AG09309 (cell line): ENCODE measurements around the gene ZFP62.

Experiments
- DNase-seq: peaks from one replicate; pipeline ENCODE4 v3.0.0-alpha.2; 2010; ENCODE audit warnings: low read depth
- H3K4me3 ChIP-seq: 2 replicates; pipeline ENCODE4 v1.5.1; 2011; ENCODE audit warnings: mild to moderate bottlenecking, low read depth, low read length, moderate library complexity; ENCODE audit not compliant: control insufficient read depth
- CTCF ChIP-seq: IDR thresholded peaks from 2 replicates; pipeline ENCODE4 v1.5.1; 2011; ENCODE audit warnings: mild to moderate bottlenecking, low read depth, low read length, inconsistent platforms; ENCODE audit not compliant: insufficient read depth, control insufficient read depth; ENCODE audit errors: missing control alignments

ZFP62 gene

DNA sequence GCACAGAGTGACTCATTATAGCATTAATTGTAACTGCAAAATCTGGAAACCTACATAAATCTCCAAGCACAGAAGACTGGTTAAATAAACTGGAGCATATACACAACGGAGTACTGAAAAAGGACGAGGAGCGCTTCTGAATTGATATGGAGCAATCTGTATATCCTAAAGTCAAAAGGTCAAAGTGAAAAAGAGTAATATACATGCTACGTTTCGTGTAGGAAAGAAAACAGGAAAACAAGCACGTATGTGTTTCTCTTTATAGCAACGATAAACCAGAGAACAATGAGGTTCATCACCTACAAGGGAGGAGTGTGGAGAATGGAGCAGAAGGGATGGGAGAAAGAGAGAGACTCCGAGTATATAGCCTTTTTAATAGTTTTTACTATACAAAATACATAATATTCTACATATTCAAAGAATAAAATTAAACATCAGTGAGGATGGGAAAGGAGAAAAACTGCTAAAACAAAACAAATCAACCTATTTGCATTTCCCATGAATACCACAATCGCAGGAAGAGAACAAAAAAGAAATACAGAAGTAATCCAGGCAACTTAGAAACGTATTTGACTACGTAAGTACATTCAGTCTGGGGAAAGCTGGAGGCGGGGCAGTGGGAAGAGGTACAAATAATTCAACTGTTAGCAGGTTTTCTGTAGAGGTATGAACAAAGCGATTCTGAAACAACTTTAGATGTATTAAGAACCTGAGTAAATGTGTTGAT, 7.8 kb downstream of the ZFP62 start:
- TF ChIP-seq CTCF: no peak
- H3K4me3 ChIP-seq: no peak overlapping the region
- DNase-seq: no peak

GRCh38 chr5:180852495-180852894, 8.6 kb downstream of the ZFP62 start:
- no peak for DNase-seq
- no peak overlapping the region for H3K4me3 ChIP-seq
- no peak for TF ChIP-seq CTCF

DNA sequence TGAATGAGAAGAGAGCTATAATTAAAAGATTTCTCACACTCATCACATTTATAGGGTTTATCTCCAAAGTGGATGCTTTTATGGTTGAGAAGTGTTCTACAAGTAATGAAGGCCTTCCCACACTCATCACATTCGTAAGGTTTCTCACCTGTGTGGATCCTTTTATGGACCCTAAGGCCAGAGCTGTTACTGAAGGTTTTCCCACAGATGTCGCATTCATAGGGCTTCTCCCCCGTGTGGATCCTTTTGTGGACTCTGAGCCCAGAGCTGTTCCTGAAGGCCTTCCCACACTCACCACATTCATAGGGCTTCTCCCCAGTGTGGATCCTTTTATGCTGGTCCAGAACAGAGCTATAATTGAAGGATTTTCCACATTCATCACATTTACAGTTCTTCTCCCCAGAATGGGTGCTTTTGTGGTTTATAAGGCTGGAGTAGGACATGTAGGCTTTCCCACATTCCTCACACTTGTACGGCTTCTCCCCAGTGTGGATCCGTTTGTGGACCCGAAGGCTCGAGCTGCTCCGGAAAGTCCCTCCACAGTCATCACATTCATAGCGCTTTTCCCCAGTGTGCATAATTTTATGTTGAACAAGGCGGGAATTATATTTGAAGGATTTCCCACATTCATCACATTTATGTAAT, 10.5 kb downstream of the ZFP62 start:
- H3K4me3 ChIP-seq: no peak overlapping the region
- DNase-seq: no peak
- no peak for TF ChIP-seq CTCF

GRCh38 chr5:180849827-180850226, 11.2 kb downstream of the ZFP62 start:
- no peak for DNase-seq
- H3K4me3 ChIP-seq: no peak overlapping the region
- no peak for TF ChIP-seq CTCF

- peak; percentile 1 for TF ChIP-seq CTCF
- H3K4me3 ChIP-seq: no peak overlapping the region
- DNase-seq: no peak
Observed at GRCh38 chr5:180848878-180849277, 12.2 kb downstream of the ZFP62 start.

DNA sequence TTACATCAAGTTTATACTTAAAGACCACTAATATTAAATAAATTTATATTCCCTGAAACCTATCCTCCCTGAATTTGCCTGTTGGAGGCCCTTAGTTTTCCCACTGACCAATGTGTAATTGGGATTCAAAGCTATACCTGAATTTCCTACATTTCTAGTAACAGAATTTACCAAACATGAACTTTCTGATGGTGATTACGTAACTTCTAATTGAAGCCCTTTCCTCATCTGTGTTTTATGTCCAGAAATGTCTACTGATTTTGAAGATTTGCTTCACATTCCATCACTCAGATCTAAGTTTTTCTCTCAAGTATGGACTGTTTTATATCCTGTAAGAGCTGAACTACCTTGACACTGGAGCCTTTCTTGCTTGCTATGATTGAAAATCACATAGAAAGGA, 12.8 kb downstream of the ZFP62 start:
- no peak for DNase-seq
- no peak for TF ChIP-seq CTCF
- no peak overlapping the region for H3K4me3 ChIP-seq
